ENCODE results near the gene ARHGAP26. TPM values are rescaled to one million over a fixed set of nuclear protein-coding genes. Genes with fewer than 3 reads are reported as not detected.

ARHGAP26 gene
- total and polyA plus RNA-seq, 5 donors from 2014 or later: 2.8 to 40.5 (median 5.4) TPM

- peak in 1 of 3 donors; percentile 29 for DNase-seq
- H3K4me3 Mint-ChIP-seq: peak overlapping the region in 2 of 4 donors; percentile 30 to 57
- H3K36me3 Mint-ChIP-seq: no peaks in the 10 kb centered on the region
Measured at GRCh38 chr5:142864290-142865260, 94.4 kb downstream of the ARHGAP26 start.

DNA sequence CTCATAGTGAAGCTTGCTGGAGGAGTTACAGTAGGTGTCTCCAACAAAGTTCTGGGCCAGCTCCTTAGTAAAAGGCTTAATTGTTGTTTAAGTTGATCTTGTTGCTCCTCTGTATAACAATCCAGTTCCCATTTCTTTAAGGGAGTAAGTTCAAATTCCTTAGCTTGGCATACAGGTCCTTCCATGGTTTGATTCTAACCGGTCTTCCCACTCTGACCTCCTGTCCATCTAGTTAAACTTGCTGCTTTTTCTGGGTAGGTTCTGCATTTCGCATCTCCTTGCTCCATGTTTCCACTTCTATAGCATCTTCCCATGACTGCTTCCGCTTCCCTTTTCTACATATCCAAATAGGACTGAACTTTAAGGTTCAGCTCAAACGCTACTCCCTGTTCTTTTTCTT lies 95.5 kb downstream of the ARHGAP26 start:
- H3K27ac Mint-ChIP-seq: no peak overlapping the region

More at GRCh38 chr5:142864290-142865260, 94.4 kb downstream of the ARHGAP26 start:
- H3K4me1 Mint-ChIP-seq: peaks cover 0 to 31% (median 10%) of the 10 kb centered on the region in 4 donors
- H3K27ac Mint-ChIP-seq: peak overlapping the region in 2 of 3 donors; percentile 65 to 94
- Histone ChIP-seq H3K36me3 (ENCODE audit: control insufficient read depth, insufficient read depth, low read length) (no peaks in the 10 kb centered on the region), H3K9me3 (ENCODE audit: control insufficient read depth in 2 of 2, low read length in 2 of 2) (no peaks in the 10 kb centered on the region), H3K27ac (ENCODE audit: insufficient read depth, low read length, poor library complexity, severe bottlenecking) (no peak overlapping the region), H3K27me3 (ENCODE audit: control insufficient read depth, insufficient read depth, low read length) (no peaks in the 10 kb centered on the region), H3K4me3 (ENCODE audit: low read depth, low read length) (no peak overlapping the region), H3K4me1 (ENCODE audit: control insufficient read depth, insufficient read depth, low read length, poor library complexity, severe bottlenecking) (peaks cover 3% of the 10 kb centered on the region)
- no peaks in the 10 kb centered on the region for H3K27me3 Mint-ChIP-seq
- peak in 1 of 2 donors; percentile 28 for ATAC-seq (ENCODE audit: low read depth in 2 of 2)
- H3K9me3 Mint-ChIP-seq: no peaks in the 10 kb centered on the region

DNA sequence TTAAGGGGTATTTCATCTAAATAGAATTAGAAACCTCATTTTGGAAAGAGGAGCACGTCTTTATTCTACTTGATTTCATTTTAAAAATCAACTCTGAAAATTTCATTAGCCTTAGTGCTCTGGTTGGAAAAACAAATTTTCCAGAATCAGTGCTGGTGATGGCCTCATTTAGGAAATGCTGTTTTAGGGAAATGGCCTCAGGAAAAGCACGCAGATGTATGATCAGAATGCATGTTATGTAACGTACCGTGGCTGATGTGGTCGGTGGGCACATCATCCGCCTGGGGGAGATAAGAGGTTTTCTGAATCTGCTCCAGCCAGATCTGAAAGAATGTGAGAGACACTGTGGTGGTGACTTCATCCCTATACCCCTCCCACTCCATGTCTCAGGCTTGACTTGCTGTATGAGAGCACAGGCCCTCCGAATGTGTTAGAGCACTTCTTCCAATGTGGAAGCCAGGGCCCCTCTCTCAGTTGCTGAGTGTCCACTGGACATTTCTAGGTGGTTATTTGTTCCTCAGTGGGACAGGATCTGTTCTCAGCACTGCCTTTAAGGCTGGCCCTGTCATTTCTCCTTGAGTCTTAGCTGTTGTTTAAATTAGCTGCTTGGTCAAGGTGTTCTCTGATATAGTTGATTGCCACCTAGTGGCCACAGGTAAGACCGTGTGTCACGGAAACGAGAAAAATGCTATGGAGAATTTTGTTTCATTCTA lies 96.5 kb downstream of the ARHGAP26 start:
- ATAC-seq (ENCODE audit: low read depth in 2 of 2): peak; percentile 48 to 78
- H3K4me3 Mint-ChIP-seq: no peak overlapping the region
- H3K27ac Mint-ChIP-seq: peak overlapping the region in 1 of 3 donors; percentile 30

More for the DNA sequence above, 95.5 kb downstream of the ARHGAP26 start:
- no peaks in the 10 kb centered on the region for H3K9me3 Mint-ChIP-seq
- no peaks in the 10 kb centered on the region for H3K36me3 ChIP-seq (ENCODE audit: control insufficient read depth, insufficient read depth, low read length)
- no peaks in the 10 kb centered on the region for H3K27me3 Mint-ChIP-seq
- no peaks in the 10 kb centered on the region for H3K36me3 Mint-ChIP-seq
- peaks cover 3% of the 10 kb centered on the region for H3K4me1 ChIP-seq (ENCODE audit: control insufficient read depth, insufficient read depth, low read length, poor library complexity, severe bottlenecking)
- no peaks in the 10 kb centered on the region for H3K27me3 ChIP-seq (ENCODE audit: control insufficient read depth, insufficient read depth, low read length)
- DNase-seq (no peak), ATAC-seq (ENCODE audit: low read depth in 2 of 2) (no peak)
- no peak overlapping the region for H3K4me3 Mint-ChIP-seq
- H3K4me3 ChIP-seq (ENCODE audit: low read depth, low read length): no peak overlapping the region
- peaks cover 0 to 31% (median 10%) of the 10 kb centered on the region in 4 donors for H3K4me1 Mint-ChIP-seq
- no peaks in the 10 kb centered on the region for H3K9me3 ChIP-seq (ENCODE audit: control insufficient read depth in 2 of 2, low read length in 2 of 2)
- H3K27ac ChIP-seq (ENCODE audit: insufficient read depth, low read length, poor library complexity, severe bottlenecking): no peak overlapping the region

GRCh38 chr5:142869886-142870285 lies 99.7 kb downstream of the ARHGAP26 start:
- Histone ChIP-seq H3K4me3 (ENCODE audit: low read depth, low read length) (no peak overlapping the region), H3K9me3 (ENCODE audit: control insufficient read depth in 2 of 2, low read length in 2 of 2) (no peaks in the 10 kb centered on the region), H3K27me3 (ENCODE audit: control insufficient read depth, insufficient read depth, low read length) (no peaks in the 10 kb centered on the region), H3K36me3 (ENCODE audit: control insufficient read depth, insufficient read depth, low read length) (peaks cover 4% of the 10 kb centered on the region), H3K27ac (ENCODE audit: insufficient read depth, low read length, poor library complexity, severe bottlenecking) (no peak overlapping the region), H3K4me1 (ENCODE audit: control insufficient read depth, insufficient read depth, low read length, poor library complexity, severe bottlenecking) (peaks cover 3% of the 10 kb centered on the region)
- Mint-ChIP-seq H3K27me3 (no peaks in the 10 kb centered on the region), H3K27ac (no peak overlapping the region), H3K36me3 (no peaks in the 10 kb centered on the region), H3K4me3 (no peak overlapping the region), H3K9me3 (no peaks in the 10 kb centered on the region), H3K4me1 (peaks cover 0 to 10% (median 6%) of the 10 kb centered on the region in 4 donors)
- no peak for DNase-seq
- ATAC-seq (ENCODE audit: low read depth in 2 of 2): no peak

More for the DNA sequence above, 96.5 kb downstream of the ARHGAP26 start:
- no peaks in the 10 kb centered on the region for H3K36me3 ChIP-seq (ENCODE audit: control insufficient read depth, insufficient read depth, low read length)
- H3K4me1 Mint-ChIP-seq: peaks cover 0 to 27% (median 10%) of the 10 kb centered on the region in 4 donors
- H3K27me3 Mint-ChIP-seq: no peaks in the 10 kb centered on the region
- no peaks in the 10 kb centered on the region for H3K9me3 ChIP-seq (ENCODE audit: control insufficient read depth in 2 of 2, low read length in 2 of 2)
- no peaks in the 10 kb centered on the region for H3K36me3 Mint-ChIP-seq
- no peak overlapping the region for H3K27ac ChIP-seq (ENCODE audit: insufficient read depth, low read length, poor library complexity, severe bottlenecking)
- H3K27me3 ChIP-seq (ENCODE audit: control insufficient read depth, insufficient read depth, low read length): no peaks in the 10 kb centered on the region
- peaks cover 3% of the 10 kb centered on the region for H3K4me1 ChIP-seq (ENCODE audit: control insufficient read depth, insufficient read depth, low read length, poor library complexity, severe bottlenecking)
- no peaks in the 10 kb centered on the region for H3K9me3 Mint-ChIP-seq
- H3K4me3 ChIP-seq (ENCODE audit: low read depth, low read length): no peak overlapping the region
- DNase-seq: peak in 2 of 3 donors; percentile 50 to 74

DNA sequence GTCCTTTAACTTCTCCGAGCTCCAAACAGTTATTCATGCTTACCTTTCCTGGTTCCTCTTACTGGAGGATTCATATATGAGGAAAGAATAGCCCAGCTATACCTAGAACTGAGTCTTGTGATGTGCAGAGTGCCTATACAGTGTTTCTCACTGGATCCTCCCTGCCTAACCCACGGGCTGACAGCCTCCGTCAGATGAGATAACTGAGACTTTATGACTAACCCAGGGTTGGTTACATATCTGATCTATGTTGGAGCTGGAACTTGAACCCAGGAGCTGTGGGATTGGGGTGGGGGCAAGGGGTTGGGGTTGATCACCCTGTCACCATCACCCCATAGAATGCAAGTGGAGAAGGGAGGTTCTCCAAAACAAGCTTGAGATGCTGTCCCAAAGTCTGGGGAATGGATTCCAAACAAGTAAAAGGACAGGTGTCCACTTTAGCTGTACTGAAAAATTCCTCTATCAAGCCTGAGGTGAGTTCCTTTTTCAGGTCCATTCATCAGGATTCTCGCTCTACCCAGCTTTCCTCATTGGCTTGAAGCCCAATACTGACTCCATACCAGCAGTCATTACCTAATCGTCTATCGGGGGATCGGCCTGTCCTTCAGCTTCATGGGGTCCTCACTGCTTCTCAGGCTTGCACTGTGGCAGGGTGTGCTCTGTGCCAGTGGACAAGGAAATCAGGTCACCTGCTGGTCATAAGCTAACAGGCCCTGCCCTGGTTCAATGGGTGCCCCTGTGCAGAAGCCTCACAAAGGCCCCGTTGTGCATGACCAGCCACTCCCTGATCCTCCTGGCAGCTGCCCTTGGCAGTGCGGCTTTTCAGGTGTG lies 100.6 kb downstream of the ARHGAP26 start:
- no peaks in the 10 kb centered on the region for H3K36me3 Mint-ChIP-seq
- no peak for DNase-seq
- ATAC-seq (ENCODE audit: low read depth in 2 of 2): no peak
- no peak overlapping the region for H3K4me3 Mint-ChIP-seq
- Histone ChIP-seq H3K4me1 (ENCODE audit: control insufficient read depth, insufficient read depth, low read length, poor library complexity, severe bottlenecking) (peaks cover 3% of the 10 kb centered on the region), H3K27me3 (ENCODE audit: control insufficient read depth, insufficient read depth, low read length) (no peaks in the 10 kb centered on the region), H3K36me3 (ENCODE audit: control insufficient read depth, insufficient read depth, low read length) (peaks cover 4% of the 10 kb centered on the region), H3K9me3 (ENCODE audit: control insufficient read depth in 2 of 2, low read length in 2 of 2) (no peaks in the 10 kb centered on the region), H3K27ac (ENCODE audit: insufficient read depth, low read length, poor library complexity, severe bottlenecking) (no peak overlapping the region), H3K4me3 (ENCODE audit: low read depth, low read length) (no peak overlapping the region)
- peaks cover 0 to 8% (median 5%) of the 10 kb centered on the region in 4 donors for H3K4me1 Mint-ChIP-seq
- H3K27ac Mint-ChIP-seq: no peak overlapping the region
- H3K27me3 Mint-ChIP-seq: no peaks in the 10 kb centered on the region
- no peaks in the 10 kb centered on the region for H3K9me3 Mint-ChIP-seq

DNA sequence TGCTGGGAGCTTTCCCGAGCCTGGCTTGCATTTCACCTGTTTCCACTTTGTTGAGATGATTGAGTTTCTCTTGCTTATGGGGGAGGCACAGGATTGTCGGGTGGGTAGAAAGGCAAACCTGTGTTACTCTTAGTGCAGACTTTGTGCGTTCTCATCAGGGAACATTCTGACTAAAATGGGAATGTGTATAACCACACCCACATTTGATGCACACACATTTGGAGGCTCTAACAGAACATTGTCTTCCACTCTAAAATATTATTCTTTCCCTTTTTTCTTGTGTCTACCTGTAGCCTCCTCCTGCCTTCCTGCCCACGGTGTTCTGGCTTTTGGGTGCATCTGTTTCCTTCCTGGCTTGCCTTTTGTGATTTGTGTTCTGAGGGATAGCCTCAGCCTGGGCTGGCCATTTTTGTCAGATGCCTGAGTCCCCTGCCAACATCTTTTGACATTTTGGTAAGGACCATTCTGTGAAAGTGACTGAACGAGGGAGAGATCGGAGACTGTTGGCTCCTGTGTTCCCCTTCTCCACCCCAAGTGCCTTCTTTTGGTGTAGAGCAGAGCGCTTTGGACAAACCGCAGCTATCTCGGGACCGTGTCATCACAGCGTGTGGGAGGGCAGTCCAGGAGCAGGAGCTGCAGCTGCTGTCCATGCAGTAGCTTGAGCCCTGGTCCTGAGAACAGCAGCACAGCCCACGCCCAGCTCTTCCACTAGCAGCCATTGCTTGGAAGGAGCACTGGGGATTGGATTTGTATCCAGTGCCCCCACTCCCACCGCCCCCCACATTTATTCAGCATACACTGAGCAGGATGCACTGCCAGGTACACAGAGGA lies 101.4 kb downstream of the ARHGAP26 start:
- DNase-seq: no peak

More for the DNA sequence above, 101.4 kb downstream of the ARHGAP26 start:
- Mint-ChIP-seq H3K4me3 (no peak overlapping the region), H3K36me3 (no peaks in the 10 kb centered on the region), H3K27ac (no peak overlapping the region), H3K27me3 (no peaks in the 10 kb centered on the region), H3K9me3 (no peaks in the 10 kb centered on the region), H3K4me1 (peaks cover 0 to 7% (median 5%) of the 10 kb centered on the region in 4 donors)
- no peaks in the 10 kb centered on the region for H3K9me3 ChIP-seq (ENCODE audit: control insufficient read depth in 2 of 2, low read length in 2 of 2)
- no peak overlapping the region for H3K4me3 ChIP-seq (ENCODE audit: low read depth, low read length)
- no peak overlapping the region for H3K27ac ChIP-seq (ENCODE audit: insufficient read depth, low read length, poor library complexity, severe bottlenecking)
- peaks cover 4% of the 10 kb centered on the region for H3K36me3 ChIP-seq (ENCODE audit: control insufficient read depth, insufficient read depth, low read length)
- peaks cover 3% of the 10 kb centered on the region for H3K4me1 ChIP-seq (ENCODE audit: control insufficient read depth, insufficient read depth, low read length, poor library complexity, severe bottlenecking)
- ATAC-seq (ENCODE audit: low read depth in 2 of 2): no peak
- H3K27me3 ChIP-seq (ENCODE audit: control insufficient read depth, insufficient read depth, low read length): no peaks in the 10 kb centered on the region
